ENCODE measurements around the gene CLEC5A. TPM values are rescaled to one million over a fixed set of nuclear protein-coding genes. Genes with fewer than 3 reads are reported as not detected.

Gene CLEC5A
- total RNA-seq, 2 donors from 2014 or later: 0.74 to 1.1 TPM

Other genes starting within 250 kb of the CLEC5A start
- gene DENND11, start 244.8 kb downstream of the CLEC5A start, total RNA-seq: 10 to 100 TPM; 18.1 to 18.9 TPM
- gene WEE2, start 238.6 kb downstream of the CLEC5A start, total RNA-seq: not detected
- gene SSBP1, start 208.6 kb downstream of the CLEC5A start, total RNA-seq: 100 to 1,000 TPM; 109 to 115 TPM
- gene TAS2R3, start 182.9 kb downstream of the CLEC5A start, total RNA-seq: 1 to 10 TPM; 1.1 to 5.2 TPM
- 1 to 10 TPM in 1 of 2 donors, under 1 TPM in 1; 0.87 to 2.2 TPM for gene TAS2R4, start 170.3 kb downstream of the CLEC5A start, total RNA-seq
- 1 to 10 TPM; 2.5 to 4.0 TPM for gene TAS2R5, start 156.8 kb downstream of the CLEC5A start, total RNA-seq
- gene PRSS37, start 105.5 kb downstream of the CLEC5A start, total RNA-seq: under 1 TPM in 1 of 2 donors, not detected in 1; 0.51 TPM
- gene OR9A4, start 30.6 kb downstream of the CLEC5A start, total RNA-seq: not detected
- gene TAS2R38, start 26.8 kb upstream of the CLEC5A start, total RNA-seq: not detected
- gene MGAM, start 48.9 kb upstream of the CLEC5A start, total RNA-seq: 1 to 10 TPM in 1 of 2 donors, under 1 TPM in 1; 0.18 to 3.3 TPM
- gene MGAM2, start 164.7 kb upstream of the CLEC5A start, total RNA-seq: under 1 TPM; 0.36 to 0.51 TPM